Frontal cortex (tissue), 4 donors: ENCODE results near the gene KCTD1. TPM values are rescaled to one million over a fixed set of nuclear protein-coding genes. Genes with fewer than 3 reads are reported as not detected.

Experiments used
- DNase-seq, 2 donors: peaks; one replicate each; pipeline ENCODE4 v3.0.0; 2012; ENCODE audit warnings: low spot score in 2 of 2
- FAIRE-seq: peaks from 2 replicates; lab custom pipeline; 2012; peaks lifted over from hg19 to GRCh38; lab: Jason Lieb, UNC
- total RNA-seq: library from RNA; depleted of rRNA; stranded (reverse); fragments of >200 nt; gene quantifications from one replicate; pipeline ENCODE4 v1.2.3, GENCODE V29; 2014
- donor health status: control.
- donor health status: control.
- donor health status: control.

KCTD1 gene
- total RNA-seq, 1 donor from 2014 or later = 29.8 TPM

GRCh38 chr18:26489881-26490280 lies 58.5 kb downstream of the KCTD1 start:
- DNase-seq (no peak), FAIRE-seq (no peak)

- DNase-seq (no peak), FAIRE-seq (no peak)
Observed at GRCh38 chr18:26489191-26489590, 59.2 kb downstream of the KCTD1 start.

GRCh38 chr18:26488417-26489009 lies 59.8 kb downstream of the KCTD1 start:
- DNase-seq (no peak), FAIRE-seq (no peak)

GRCh38 chr18:26487437-26487836 lies 60.9 kb downstream of the KCTD1 start:
- DNase-seq = no peak
- FAIRE-seq = no peak

GRCh38 chr18:26483633-26484032 lies 64.7 kb downstream of the KCTD1 start:
- DNase-seq = no peak
- no peak for FAIRE-seq

GRCh38 chr18:26482569-26482968 lies 65.8 kb downstream of the KCTD1 start:
- FAIRE-seq = no peak
- DNase-seq = no peak

GRCh38 chr18:26480897-26481795 lies 67.2 kb downstream of the KCTD1 start:
- DNase-seq (no peak), FAIRE-seq (no peak)

GRCh38 chr18:26479681-26480079 lies 68.7 kb downstream of the KCTD1 start:
- FAIRE-seq (no peak), DNase-seq (no peak)

GRCh38 chr18:26479065-26479680 lies 69.2 kb downstream of the KCTD1 start:
- DNase-seq = no peak
- no peak for FAIRE-seq

GRCh38 chr18:26477828-26478466 lies 70.4 kb downstream of the KCTD1 start:
- FAIRE-seq = no peak
- DNase-seq = no peak

- FAIRE-seq = no peak
- no peak for DNase-seq
Observed at GRCh38 chr18:26476697-26477096, 71.7 kb downstream of the KCTD1 start.

GRCh38 chr18:26474542-26474941 lies 73.8 kb downstream of the KCTD1 start:
- FAIRE-seq = peak; percentile 75
- no peak for DNase-seq

- DNase-seq = no peak
Observed at GRCh38 chr18:26473672-26474071, 74.7 kb downstream of the KCTD1 start.

GRCh38 chr18:26471826-26472225 lies 76.5 kb downstream of the KCTD1 start:
- no peak for FAIRE-seq
- DNase-seq = no peak

More at GRCh38 chr18:26473672-26474071, 74.7 kb downstream of the KCTD1 start:
- no peak for FAIRE-seq

GRCh38 chr18:26471027-26471426 lies 77.3 kb downstream of the KCTD1 start:
- FAIRE-seq = no peak
- DNase-seq = no peak

- FAIRE-seq (no peak), DNase-seq (no peak)
Observed at GRCh38 chr18:26470011-26470637, 78.2 kb downstream of the KCTD1 start.

GRCh38 chr18:26468931-26469340 lies 79.4 kb downstream of the KCTD1 start:
- DNase-seq = no peak
- FAIRE-seq = no peak

- DNase-seq (no peak), FAIRE-seq (no peak)
Observed at GRCh38 chr18:26466026-26466425, 82.3 kb downstream of the KCTD1 start.

GRCh38 chr18:26465431-26465830 lies 82.9 kb downstream of the KCTD1 start:
- FAIRE-seq (no peak), DNase-seq (no peak)
